ENCODE data around the gene CRADD. TPM values are rescaled to one million over a fixed set of nuclear protein-coding genes. Genes with fewer than 3 reads are reported as not detected.

The CRADD gene
- total RNA-seq, 1 donor from 2014 or later: 9.1 TPM

- H3K4me3 Mint-ChIP-seq (ENCODE audit: unreplicated experiment): no peak overlapping the region
- H3K4me1 Mint-ChIP-seq (ENCODE audit: low read depth): peaks cover 11% of the 10 kb centered on the region
- DNase-seq (ENCODE audit: low spot score): no peak
- H3K27me3 Mint-ChIP-seq (ENCODE audit: low read depth): no peaks in the 10 kb centered on the region
- H3K36me3 Mint-ChIP-seq (ENCODE audit: low read depth): peaks cover 8% of the 10 kb centered on the region
- H3K27ac Mint-ChIP-seq (ENCODE audit: unreplicated experiment): no peak overlapping the region
- peaks cover 16% of the 10 kb centered on the region for H3K9me3 Mint-ChIP-seq (ENCODE audit: low read depth)
- no peak for TF ChIP-seq CTCF (IDR thresholded peaks at IDR 0.05)
Observed at GRCh38 chr12:93937812-93938211, 260.6 kb downstream of the CRADD start.

DNA sequence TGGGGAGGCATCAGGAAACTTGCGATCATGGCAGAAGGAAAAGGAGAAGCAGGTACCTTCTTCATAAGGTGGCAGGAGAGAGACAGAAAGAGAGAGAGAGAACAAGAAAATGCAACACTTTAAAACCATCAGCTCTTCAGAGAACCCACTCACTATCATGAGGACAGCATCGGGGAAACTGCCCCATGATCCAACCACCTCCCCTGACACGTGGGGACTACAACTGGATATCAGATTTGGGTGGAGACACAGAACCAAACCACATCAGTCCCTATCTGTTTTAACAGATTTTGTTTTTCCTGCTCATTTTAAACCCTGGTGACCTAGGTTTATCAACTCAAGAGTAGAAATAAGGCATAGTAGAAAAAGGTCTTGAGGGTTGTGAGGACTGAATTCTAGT is 261.1 kb downstream of the CRADD start:
- H3K36me3 Mint-ChIP-seq (ENCODE audit: low read depth): peaks cover 6% of the 10 kb centered on the region
- peaks cover 11% of the 10 kb centered on the region for H3K4me1 Mint-ChIP-seq (ENCODE audit: low read depth)
- no peak overlapping the region for H3K4me3 Mint-ChIP-seq (ENCODE audit: unreplicated experiment)
- no peak for DNase-seq (ENCODE audit: low spot score)
- no peak overlapping the region for H3K27ac Mint-ChIP-seq (ENCODE audit: unreplicated experiment)
- no peaks in the 10 kb centered on the region for H3K27me3 Mint-ChIP-seq (ENCODE audit: low read depth)
- H3K9me3 Mint-ChIP-seq (ENCODE audit: low read depth): peaks cover 16% of the 10 kb centered on the region
- no peak for TF ChIP-seq CTCF (IDR thresholded peaks at IDR 0.05)

GRCh38 chr12:93938931-93939330 is 261.8 kb downstream of the CRADD start:
- Mint-ChIP-seq H3K4me1 (ENCODE audit: low read depth) (peaks cover 10% of the 10 kb centered on the region), H3K36me3 (ENCODE audit: low read depth) (peaks cover 6% of the 10 kb centered on the region), H3K27me3 (ENCODE audit: low read depth) (no peaks in the 10 kb centered on the region), H3K9me3 (ENCODE audit: low read depth) (peaks cover 16% of the 10 kb centered on the region), H3K27ac (ENCODE audit: unreplicated experiment) (no peak overlapping the region), H3K4me3 (ENCODE audit: unreplicated experiment) (no peak overlapping the region)
- TF ChIP-seq CTCF (IDR thresholded peaks at IDR 0.05): no peak
- no peak for DNase-seq (ENCODE audit: low spot score)

GRCh38 chr12:93939641-93940325 is 262.6 kb downstream of the CRADD start:
- Mint-ChIP-seq H3K4me3 (ENCODE audit: unreplicated experiment) (no peak overlapping the region), H3K27ac (ENCODE audit: unreplicated experiment) (no peak overlapping the region), H3K9me3 (ENCODE audit: low read depth) (peaks cover 16% of the 10 kb centered on the region), H3K4me1 (ENCODE audit: low read depth) (peaks cover 11% of the 10 kb centered on the region), H3K27me3 (ENCODE audit: low read depth) (no peaks in the 10 kb centered on the region), H3K36me3 (ENCODE audit: low read depth) (peaks cover 6% of the 10 kb centered on the region)
- no peak for DNase-seq (ENCODE audit: low spot score)
- no peak for TF ChIP-seq CTCF (IDR thresholded peaks at IDR 0.05)

DNA sequence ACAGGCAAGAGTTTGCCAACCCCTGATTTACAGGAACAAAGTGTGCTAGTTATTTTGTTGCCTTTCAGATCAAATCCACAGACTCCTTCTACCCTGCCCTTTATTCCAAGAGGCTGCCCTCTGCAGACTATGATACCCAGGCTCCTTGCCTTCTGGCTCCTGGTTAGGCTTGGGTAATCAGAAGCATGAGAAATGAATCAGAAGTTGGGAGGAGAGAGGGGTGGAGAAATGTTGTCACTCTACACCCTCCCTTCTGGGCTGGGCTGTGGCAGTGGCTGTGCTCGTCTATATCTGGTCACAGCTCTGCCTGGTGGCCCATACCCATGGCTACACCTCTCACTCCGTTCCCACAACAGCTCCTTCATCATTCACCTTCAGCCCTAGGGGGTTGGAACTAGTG is 266.6 kb downstream of the CRADD start:
- no peak overlapping the region for H3K4me3 Mint-ChIP-seq (ENCODE audit: unreplicated experiment)
- no peak for DNase-seq (ENCODE audit: low spot score)

More for the DNA sequence above, 266.6 kb downstream of the CRADD start:
- H3K27ac Mint-ChIP-seq (ENCODE audit: unreplicated experiment): no peak overlapping the region
- no peak for TF ChIP-seq CTCF (IDR thresholded peaks at IDR 0.05)
- H3K27me3 Mint-ChIP-seq (ENCODE audit: low read depth): no peaks in the 10 kb centered on the region
- H3K9me3 Mint-ChIP-seq (ENCODE audit: low read depth): peaks cover 6% of the 10 kb centered on the region
- peaks cover 19% of the 10 kb centered on the region for H3K4me1 Mint-ChIP-seq (ENCODE audit: low read depth)
- peaks cover 4% of the 10 kb centered on the region for H3K36me3 Mint-ChIP-seq (ENCODE audit: low read depth)

Measured in chondrocyte (in vitro differentiated cells).